DND-41 (cell line): ENCODE measurements around the gene CAPSL.
"Not testable (repeated sequence)": the region's sequence is repeated elsewhere in the genome, so short reads cannot be mapped to it uniquely, and the experiment has no call there.

ENCODE experiments used
- CTCF ChIP-seq: IDR thresholded peaks from 2 replicates; pipeline ENCODE4 v1.5.1; 2012; ENCODE audit warnings: borderline replicate concordance, low read length, moderate library complexity, mild to moderate bottlenecking; ENCODE audit not compliant: poor library complexity, severe bottlenecking; ENCODE audit errors: extremely low read depth
- EZH2 ChIP-seq: IDR thresholded peaks from 3 replicates; pipeline ENCODE4 v1.6.1; 2012; ENCODE audit warnings: borderline replicate concordance, low read depth, mild to moderate bottlenecking, moderate library complexity, low read length, inconsistent platforms; ENCODE audit not compliant: severe bottlenecking

GRCh38 chr5:35892799-35893198, 45.6 kb downstream of the CAPSL start:
- TF ChIP-seq CTCF, EZH2: not testable (repeated sequence)
